GM18867 (cell line): ENCODE results near the gene TOR2A.

Experiments used
- ATAC-seq: cut with Tn5 transposase; IDR thresholded peaks from one replicate; pipeline ENCODE4 v1.9.1; 2021; ENCODE audit warnings: mild to moderate bottlenecking, moderate library complexity; ENCODE audit not compliant: unreplicated experiment

The TOR2A gene

DNA sequence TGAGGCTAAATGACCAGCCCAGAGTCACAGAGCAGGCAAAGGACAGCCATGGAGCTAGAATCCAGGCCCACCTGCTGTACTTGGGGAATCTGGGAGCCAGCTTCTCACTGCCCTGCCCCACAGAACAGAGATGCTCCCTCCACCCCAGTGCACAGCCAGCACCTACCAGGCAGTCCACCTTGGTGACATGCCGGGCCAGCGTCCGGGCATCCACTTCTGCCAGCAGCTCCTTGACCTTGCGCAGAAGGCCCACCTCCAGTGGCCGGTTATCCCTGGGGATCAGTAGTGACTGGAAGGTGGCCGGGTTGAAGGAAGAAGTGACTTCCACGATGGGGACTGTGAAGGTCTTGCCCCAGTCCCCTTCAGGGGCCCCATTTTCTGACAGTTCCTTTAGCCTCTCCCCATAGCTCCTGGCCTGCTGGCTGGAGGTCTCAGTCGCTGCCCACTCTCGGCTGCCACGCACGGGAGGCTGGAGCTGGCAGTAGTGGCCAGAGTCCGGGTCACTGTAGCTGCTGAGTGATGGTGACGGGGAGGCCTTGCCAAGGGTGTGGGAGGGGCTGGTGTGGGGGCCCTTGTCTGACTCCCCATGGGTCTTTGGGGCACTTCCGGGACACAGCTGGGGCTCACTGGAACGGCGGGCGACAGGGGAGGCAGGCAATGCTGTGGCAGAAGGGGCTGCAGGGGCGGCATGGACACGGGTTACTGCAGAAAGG lies 9.5 kb upstream of the TOR2A start:
- ATAC-seq: no peak

- no peak for ATAC-seq
These were observed 7.5 kb upstream of the TOR2A start for GRCh38 chr9:127742435-127743088.

- no peak for ATAC-seq
These were observed 6.8 kb upstream of the TOR2A start for GRCh38 chr9:127741831-127742434.

GRCh38 chr9:127739614-127740330 lies 4.7 kb upstream of the TOR2A start:
- no peak for ATAC-seq

DNA sequence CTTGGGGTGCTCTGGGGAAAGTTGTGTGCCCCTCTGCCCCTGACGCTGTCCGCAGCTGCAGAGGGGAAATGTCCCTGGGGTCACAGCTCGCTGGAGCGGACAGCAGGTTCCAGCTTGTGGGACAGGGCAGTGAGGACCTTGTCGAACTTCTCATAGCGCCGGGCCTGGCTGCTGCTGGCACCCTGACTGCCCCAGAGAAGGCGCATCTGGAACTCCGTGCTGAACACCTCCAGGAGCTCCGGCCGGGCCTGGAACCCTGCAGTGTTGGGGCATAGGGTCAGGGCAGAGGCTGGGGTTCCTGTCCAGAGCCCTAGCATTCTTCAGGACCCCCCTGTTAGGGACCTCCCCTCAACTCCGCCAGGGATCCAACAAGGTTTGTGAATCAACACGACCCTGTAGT lies 3.6 kb upstream of the TOR2A start:
- ATAC-seq: no peak

GRCh38 chr9:127735530-127736185 lies 564 bp upstream of the TOR2A start:
- ATAC-seq: no peak

- ATAC-seq: no peak
These were observed 797 bp downstream of the TOR2A start for GRCh38 chr9:127734247-127734746.

DNA sequence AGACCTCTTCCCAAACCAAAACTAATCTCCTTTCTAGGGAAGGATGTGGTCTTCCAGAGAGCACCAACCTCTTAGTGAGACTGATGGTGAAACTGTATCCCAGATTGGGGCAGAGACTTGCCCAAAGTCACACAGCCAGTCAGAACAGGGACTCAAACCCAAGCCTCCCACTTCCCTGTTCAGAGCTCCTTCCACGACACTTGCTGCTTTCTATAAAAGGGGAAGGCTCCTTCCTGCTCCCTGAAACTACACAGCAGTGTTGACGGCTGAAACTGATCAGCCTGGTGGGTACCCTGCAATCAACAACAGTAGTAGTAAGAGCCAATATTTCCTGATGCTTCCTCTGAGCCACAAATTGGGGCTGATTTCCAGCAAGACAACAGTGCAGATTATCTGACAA lies 1.5 kb downstream of the TOR2A start:
- ATAC-seq: no peak

DNA sequence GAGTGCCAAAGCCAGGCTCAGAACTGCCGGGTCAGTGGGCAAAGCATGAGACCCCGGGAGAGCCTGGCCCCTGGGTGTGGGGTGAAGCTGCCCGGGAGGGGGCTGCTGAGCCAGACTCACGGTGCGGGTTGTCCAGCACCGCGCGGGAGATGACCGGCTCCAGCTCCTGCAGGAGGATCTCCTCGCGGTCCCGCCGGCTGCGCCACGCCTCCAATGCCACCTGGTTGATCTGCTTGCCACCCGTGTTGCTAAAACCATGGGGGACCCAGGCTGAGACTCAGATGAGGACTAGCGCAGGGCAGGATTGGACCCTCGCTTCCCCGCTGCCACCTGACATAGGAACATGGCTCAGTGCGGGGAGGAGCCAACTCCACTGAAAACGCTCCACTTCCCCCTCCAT lies 2.6 kb downstream of the TOR2A start:
- ATAC-seq: no peak

DNA sequence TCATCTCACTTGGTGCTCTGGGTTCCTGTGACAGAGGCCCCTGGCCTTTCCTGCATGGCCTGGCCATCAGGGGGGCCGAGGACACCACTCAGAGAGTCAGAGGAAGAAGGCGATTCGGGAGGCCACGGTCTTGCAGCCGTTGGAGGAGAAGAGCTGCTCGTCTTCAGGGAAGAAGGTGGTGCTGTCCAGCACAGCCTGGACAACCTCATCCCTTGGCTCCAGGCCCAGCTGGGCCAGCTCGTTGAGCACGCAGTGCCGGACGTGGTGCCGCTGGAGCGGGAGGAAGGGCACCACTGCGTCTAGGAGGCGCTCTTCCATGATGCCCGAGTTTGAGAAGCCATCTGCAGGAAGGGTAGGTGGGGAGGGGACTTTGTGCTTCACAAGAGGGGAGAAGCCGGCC lies 3.2 kb downstream of the TOR2A start:
- ATAC-seq: no peak

DNA sequence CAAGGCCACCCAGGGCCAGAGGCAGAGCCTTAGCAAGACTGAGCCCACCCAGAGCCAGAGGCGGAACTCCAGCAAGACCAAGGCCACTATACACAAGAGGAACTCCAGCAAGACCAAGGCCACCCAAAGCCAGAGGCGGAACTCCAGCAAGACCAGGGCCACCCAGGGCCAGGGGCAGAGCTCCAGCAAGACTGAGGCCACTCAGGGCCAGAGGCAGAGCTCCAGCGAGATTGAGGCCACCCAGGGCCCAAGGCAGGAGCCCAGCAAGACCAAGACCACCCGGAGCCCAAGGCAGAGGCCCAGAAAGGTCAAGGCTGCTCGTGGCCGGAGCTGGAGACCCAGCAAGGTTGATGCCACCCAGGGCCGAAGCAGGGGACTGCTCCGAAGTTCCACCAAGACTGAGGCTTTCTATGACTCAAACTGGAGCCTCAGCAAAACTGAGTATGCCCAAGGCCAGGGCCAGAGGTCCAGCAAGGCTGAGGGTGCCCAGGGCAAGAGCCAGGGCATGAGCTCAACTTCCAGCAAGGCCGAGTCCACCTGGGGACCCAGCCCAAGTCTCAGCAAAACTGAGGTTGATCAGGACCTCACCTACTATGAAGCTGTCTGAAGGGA lies 4.2 kb downstream of the TOR2A start:
- ATAC-seq: no peak

GRCh38 chr9:127730262-127730661 lies 4.8 kb downstream of the TOR2A start:
- ATAC-seq: no peak

DNA sequence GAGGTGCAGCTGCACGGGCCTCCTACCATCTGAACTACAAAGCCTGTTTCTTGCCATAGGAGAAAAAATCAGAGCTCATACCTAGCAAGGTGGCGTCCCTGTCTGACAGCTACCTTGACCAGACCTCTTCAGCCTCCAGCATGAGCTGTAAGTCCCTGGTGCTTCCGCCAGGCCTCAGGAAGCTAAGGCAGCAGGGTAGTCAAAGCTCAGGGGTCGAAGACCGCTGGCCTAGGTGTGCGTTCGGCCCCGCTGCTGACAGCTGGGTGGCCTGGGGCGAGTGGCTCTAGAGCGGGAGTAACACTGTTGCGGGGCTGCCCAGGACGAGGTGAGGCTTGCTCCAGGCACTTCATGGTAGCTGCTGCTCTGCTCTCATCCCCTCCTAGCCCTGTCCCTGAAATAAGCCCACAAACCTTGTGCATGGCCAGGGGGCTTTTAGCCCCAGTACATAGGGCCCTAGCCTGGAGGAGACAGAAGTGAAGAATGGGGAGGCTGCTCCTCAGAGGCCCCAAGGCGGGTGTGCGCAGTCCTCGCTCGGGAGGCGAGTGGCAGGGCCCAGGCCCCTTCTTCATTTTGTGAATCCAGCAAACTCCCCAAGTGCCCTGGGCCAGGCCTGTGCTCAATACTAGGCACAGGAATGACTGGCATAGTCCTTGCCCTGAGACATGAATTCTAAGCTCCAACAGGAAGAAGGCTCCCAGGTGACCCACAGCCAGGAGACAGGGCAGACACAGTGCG lies 5.4 kb downstream of the TOR2A start:
- ATAC-seq: no peak

- ATAC-seq: no peak
These were observed 6.3 kb downstream of the TOR2A start for GRCh38 chr9:127728808-127729207.

DNA sequence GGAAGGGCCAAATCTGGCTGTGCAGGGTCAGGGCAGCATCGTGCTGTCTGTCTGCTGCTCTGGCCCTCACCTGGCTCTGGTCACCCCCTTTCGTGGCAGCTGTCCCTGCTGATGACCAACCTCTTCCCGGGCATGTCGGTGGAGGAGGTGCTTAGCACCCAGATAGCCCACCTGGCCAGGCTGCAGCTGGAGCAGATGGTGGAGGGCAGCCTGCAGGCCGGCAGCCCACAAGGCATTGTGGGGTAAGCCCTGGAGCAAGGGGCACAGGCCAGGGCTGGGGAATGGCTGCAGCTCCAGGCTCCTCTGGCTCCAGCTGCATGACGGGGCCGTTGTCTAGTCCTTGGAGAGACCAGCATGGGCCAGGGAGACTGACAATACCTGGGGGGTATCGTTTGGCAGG lies 8.2 kb downstream of the TOR2A start:
- no peak for ATAC-seq

DNA sequence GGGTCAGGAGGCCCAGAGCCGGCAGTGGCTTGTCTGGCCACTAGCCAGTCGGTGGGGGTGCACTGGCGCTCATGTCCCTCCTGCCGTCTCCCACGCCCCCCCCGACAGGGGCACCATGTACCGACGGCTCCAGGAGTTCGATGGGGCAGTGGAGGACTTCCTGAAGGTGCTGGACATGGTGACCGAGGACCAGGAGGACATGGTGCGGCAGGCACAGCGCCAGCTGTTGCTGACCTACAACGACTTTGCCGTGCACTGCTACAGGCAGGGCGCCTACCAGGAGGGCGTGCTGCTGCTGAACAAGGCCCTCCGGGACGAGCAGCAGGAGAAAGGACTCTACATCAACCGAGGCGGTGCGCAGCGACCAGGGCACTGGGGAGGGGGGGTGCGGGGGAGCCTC lies 11.1 kb downstream of the TOR2A start:
- ATAC-seq: no peak

GRCh38 chr9:127723444-127723843 lies 11.7 kb downstream of the TOR2A start:
- ATAC-seq: no peak

GRCh38 chr9:127723013-127723412 lies 12.1 kb downstream of the TOR2A start:
- no peak for ATAC-seq

GRCh38 chr9:127722055-127722745 lies 12.9 kb downstream of the TOR2A start:
- ATAC-seq: no peak
